Smooth muscle cell of the brain vasculature (primary cell): Measurements from ENCODE around the gene ACYP2.
A peak's percentile ranks its signal among the peaks of the same experiment; 100 is the strongest.

ENCODE experiments used
- DNase-seq: peaks from one replicate; pipeline ENCODE4 v3.0.0-alpha.2; 2012; ENCODE audit warnings: low read depth, low spot score

ACYP2 gene

GRCh38 chr2:54212456-54212855, 97.0 kb downstream of the ACYP2 start:
- DNase-seq, result no peak

- no peak for DNase-seq
Observed at GRCh38 chr2:54213082-54213481, 97.7 kb downstream of the ACYP2 start.

GRCh38 chr2:54224997-54225396, 109.6 kb downstream of the ACYP2 start:
- DNase-seq, result no peak

- no peak for DNase-seq
Observed at GRCh38 chr2:54226260-54226659, 110.8 kb downstream of the ACYP2 start.

GRCh38 chr2:54227798-54228197, 112.4 kb downstream of the ACYP2 start:
- no peak for DNase-seq

GRCh38 chr2:54228945-54229344, 113.5 kb downstream of the ACYP2 start:
- DNase-seq, result no peak

- no peak for DNase-seq
Observed at GRCh38 chr2:54233832-54234649, 118.6 kb downstream of the ACYP2 start.

GRCh38 chr2:54237428-54237827, 122.0 kb downstream of the ACYP2 start:
- DNase-seq, result no peak

GRCh38 chr2:54239427-54239826, 124.0 kb downstream of the ACYP2 start:
- peak; percentile 87 for DNase-seq

GRCh38 chr2:54240515-54241469, 125.4 kb downstream of the ACYP2 start:
- no peak for DNase-seq

GRCh38 chr2:54247115-54247514, 131.7 kb downstream of the ACYP2 start:
- no peak for DNase-seq

GRCh38 chr2:54249629-54250028, 134.2 kb downstream of the ACYP2 start:
- DNase-seq, result no peak

GRCh38 chr2:54254180-54254579, 138.8 kb downstream of the ACYP2 start:
- no peak for DNase-seq

GRCh38 chr2:54255230-54256090, 140.0 kb downstream of the ACYP2 start:
- no peak for DNase-seq

- DNase-seq, result no peak
Observed at GRCh38 chr2:54256091-54256694, 140.8 kb downstream of the ACYP2 start, which contains the start of gene TSPYL6. Gene TSPYL6, minus strand, starts transcription at chr2:54256229. Its CDS starts 78 bp downstream, at chr2:54256151.

- DNase-seq, result no peak
Observed at GRCh38 chr2:54258166-54258565, 142.8 kb downstream of the ACYP2 start.

GRCh38 chr2:54259413-54260240, 144.2 kb downstream of the ACYP2 start:
- DNase-seq, result no peak

- no peak for DNase-seq
Observed at GRCh38 chr2:54260241-54260595, 144.8 kb downstream of the ACYP2 start.

- DNase-seq, result no peak
Observed at GRCh38 chr2:54261537-54261936, 146.1 kb downstream of the ACYP2 start.
